Adrenal gland (tissue), 5 donors: ENCODE measurements around the gene ERC2.

Experiments used
- POLR2A ChIP-seq, 2 donors: fragments of 450-650 bp; IDR thresholded peaks; one replicate each; pipeline ENCODE4 v1.6.1; 2017; ENCODE audit warnings: antibody characterized with exemption in 2 of 2, mild to moderate bottlenecking in 2 of 2, moderate library complexity in 1 of 2
- TF ChIP-seq, protein P1 (sequence below), 6 experiments: fragments of 450-650 bp in 4 of 6; fragments of 200-600 bp in 2 of 6; sonication (generic) in 1 of 6; IDR thresholded peaks; 1 replicate in 5 of 6; 2 replicates in 1 of 6; pipeline versions ENCODE4 v1.5.1 to v1.8.0; 2016 to 2021; ENCODE audit warnings: antibody characterized with exemption in 6 of 6, mild to moderate bottlenecking in 2 of 6, moderate library complexity in 1 of 6
- donor health status: DM: no; HTN: no; CAD: no.

DNA sequence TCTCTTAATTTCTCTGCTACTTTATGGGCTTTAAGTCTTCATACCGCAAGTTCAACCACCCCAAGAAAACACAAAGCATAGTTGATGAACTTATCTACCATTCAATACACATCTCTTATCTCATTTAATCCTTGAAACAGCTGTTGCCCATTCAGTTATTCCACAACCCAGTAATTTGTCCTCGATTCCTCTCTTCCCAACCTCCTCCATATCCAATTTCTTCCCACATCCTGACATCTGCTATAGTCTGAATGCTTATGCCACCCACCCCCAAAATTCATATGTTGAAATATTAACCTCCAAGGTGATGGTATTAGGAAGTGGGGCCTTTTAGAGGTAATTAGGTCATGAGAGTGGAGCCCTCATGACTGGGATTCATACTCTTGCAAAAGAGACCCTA lies 345.4 kb downstream of the ERC2 start:
- TF ChIP-seq, protein P1, sequence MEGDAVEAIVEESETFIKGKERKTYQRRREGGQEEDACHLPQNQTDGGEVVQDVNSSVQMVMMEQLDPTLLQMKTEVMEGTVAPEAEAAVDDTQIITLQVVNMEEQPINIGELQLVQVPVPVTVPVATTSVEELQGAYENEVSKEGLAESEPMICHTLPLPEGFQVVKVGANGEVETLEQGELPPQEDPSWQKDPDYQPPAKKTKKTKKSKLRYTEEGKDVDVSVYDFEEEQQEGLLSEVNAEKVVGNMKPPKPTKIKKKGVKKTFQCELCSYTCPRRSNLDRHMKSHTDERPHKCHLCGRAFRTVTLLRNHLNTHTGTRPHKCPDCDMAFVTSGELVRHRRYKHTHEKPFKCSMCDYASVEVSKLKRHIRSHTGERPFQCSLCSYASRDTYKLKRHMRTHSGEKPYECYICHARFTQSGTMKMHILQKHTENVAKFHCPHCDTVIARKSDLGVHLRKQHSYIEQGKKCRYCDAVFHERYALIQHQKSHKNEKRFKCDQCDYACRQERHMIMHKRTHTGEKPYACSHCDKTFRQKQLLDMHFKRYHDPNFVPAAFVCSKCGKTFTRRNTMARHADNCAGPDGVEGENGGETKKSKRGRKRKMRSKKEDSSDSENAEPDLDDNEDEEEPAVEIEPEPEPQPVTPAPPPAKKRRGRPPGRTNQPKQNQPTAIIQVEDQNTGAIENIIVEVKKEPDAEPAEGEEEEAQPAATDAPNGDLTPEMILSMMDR (IDR thresholded peaks at IDR 0.05) = no peak
- no peak for TF ChIP-seq POLR2A (IDR thresholded peaks at IDR 0.05)
